Activated CD4-positive, alpha-beta memory T cell treated with anti-CD3 and anti-CD28 coated beads for 36 hours (primary cell): ENCODE measurements around the gene CIC. TPM values are rescaled to one million over a fixed set of nuclear protein-coding genes. Genes with fewer than 3 reads are reported as not detected.
"Not testable (repeated sequence)": the region's sequence is repeated elsewhere in the genome, so short reads cannot be mapped to it uniquely, and the experiment has no call there.

Experiments
- CTCF ChIA-PET: fragments of 350-600 bp; sonication (Branson Sonifier 250); formaldehyde crosslinking; loops from one replicate; lab custom pipeline; 2021; ENCODE audit warnings: antibody characterized with exemption, inconsistent platforms; lab: Charles Lee
- POLR2A ChIA-PET: fragments of 350-600 bp; sonication (Branson Sonifier 250); formaldehyde crosslinking; loops from one replicate; lab custom pipeline; 2021; ENCODE audit warnings: antibody characterized with exemption; lab: Charles Lee
- DNase-seq: peaks from one replicate; pipeline ENCODE4 v3.0.0-alpha.2; 2020
- H3K27ac Mint-ChIP-seq: one replicate; pipeline ENCODE4 v1.8.0; 2021; ENCODE audit warnings: mixed read lengths
- H3K27me3 Mint-ChIP-seq: one replicate; pipeline ENCODE4 v1.8.0; 2021; ENCODE audit warnings: mixed read lengths
- H3K36me3 Mint-ChIP-seq: one replicate; pipeline ENCODE4 v1.8.0; 2021; ENCODE audit warnings: mixed read lengths
- H3K4me1 Mint-ChIP-seq: one replicate; pipeline ENCODE4 v1.8.0; 2021; ENCODE audit warnings: low read depth, mixed read lengths
- H3K4me3 Mint-ChIP-seq: one replicate; pipeline ENCODE4 v1.8.0; 2021; ENCODE audit warnings: mild to moderate bottlenecking, mixed read lengths
- H3K9me3 Mint-ChIP-seq: one replicate; pipeline ENCODE4 v1.8.0; 2021; ENCODE audit warnings: mixed read lengths
- intact Hi-C: fragments of 100-400 bp; cut with micrococcal nuclease; formaldehyde crosslinking; loops from one replicate; pipeline ENCODE4 v1.15.1; 2023
- total RNA-seq, 2 experiments: library from RNA; stranded (reverse); gene quantifications; one replicate each; pipeline ENCODE4 v1.2.3, GENCODE V29; 2021

The CIC gene
- total RNA-seq, 2 experiments from 2014 or later, result 56.9 to 64.2 TPM

DNA sequence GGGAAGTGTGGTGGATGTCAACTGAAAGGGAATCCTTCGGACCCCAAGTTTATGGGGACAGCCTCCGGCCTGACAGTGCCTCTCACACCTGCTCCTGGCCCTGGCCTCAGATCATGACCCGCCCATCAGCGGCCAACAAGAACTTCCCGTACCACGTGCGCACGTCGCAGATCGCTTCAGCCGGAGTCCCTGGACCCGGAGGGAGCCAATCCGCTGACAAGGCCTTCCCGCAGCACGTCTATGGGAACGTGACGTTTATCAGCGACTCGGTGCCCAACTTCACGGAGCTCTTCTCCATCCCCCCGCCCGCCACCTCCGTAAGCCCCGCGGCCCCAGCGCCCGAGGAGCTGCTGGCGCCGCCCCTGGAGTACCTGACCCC, 54.4 kb downstream of the CIC start:
- ChIA-PET POLR2A (interaction anchor here (1.0 kb wide), 1 partner anchor 133 kb away, joined by 3 read pairs; no protein-coding TSS in a partner anchor), CTCF (interaction anchor here (0.8 to 1.5 kb wide), 2 partner anchors 191 to 289 kb away, joined by 3 read pairs; partner anchors contain the start of gene POU2F2)
- Mint-ChIP-seq H3K27ac (no peak overlapping the region), H3K9me3 (no peaks in the 10 kb centered on the region), H3K4me3 (no peak overlapping the region), H3K4me1 (peaks cover 19% of the 10 kb centered on the region), H3K36me3 (peaks cover 3% of the 10 kb centered on the region), H3K27me3 (peaks cover 13% of the 10 kb centered on the region)
- DNase-seq, result no peak
- intact Hi-C loops, result no loop called here

DNA sequence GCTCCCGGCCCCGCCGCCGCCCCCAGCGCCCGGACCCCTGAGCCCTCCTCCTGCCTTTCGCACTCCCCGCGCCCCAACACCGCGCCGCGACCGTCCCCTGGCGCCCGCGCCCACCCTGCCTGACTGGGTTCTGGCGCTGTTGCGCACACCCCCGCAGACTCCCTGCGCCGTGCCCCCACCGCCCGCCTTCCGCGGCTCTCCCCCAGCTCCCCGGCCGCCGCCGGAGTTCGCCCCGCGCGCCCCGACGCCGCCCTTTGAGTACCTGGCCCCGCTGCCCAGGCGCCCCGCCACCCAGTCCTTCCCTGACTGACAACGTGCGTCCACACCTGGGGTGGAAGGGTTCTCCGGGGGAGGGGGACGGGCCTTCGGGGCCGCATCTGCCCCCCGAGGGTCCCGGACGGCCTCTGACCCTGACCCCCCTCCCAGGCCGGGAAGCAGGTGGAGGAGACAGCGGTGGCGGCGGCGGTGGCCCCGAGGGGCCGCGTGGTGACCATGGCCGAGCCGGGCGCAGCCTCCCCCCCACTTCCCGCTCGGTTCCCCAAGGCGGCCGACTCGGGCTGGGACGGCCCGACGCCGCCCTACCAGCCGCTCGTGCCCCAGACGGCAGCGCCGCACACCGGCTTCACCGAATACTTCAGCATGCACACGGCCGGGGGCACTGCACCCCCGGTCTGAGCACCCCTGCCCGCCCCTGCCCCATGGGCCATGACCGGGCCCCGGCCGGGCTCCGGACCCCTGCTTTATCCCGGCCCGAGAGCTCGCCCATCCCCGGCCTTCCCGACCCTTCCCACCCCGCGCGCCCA, 55.0 kb downstream of the CIC start:
- peaks cover 3% of the 10 kb centered on the region for H3K36me3 Mint-ChIP-seq
- peaks cover 19% of the 10 kb centered on the region for H3K4me1 Mint-ChIP-seq
- peaks cover 13% of the 10 kb centered on the region for H3K27me3 Mint-ChIP-seq
- no peak overlapping the region for H3K27ac Mint-ChIP-seq
- intact Hi-C loops, result loop anchor here (2.0 kb wide), 1 partner anchor 63 kb away; no protein-coding TSS in a partner anchor
- ChIA-PET CTCF (interaction anchor here (0.8 to 1.5 kb wide), 2 partner anchors 192 to 289 kb away, joined by 3 read pairs; partner anchors contain the start of gene POU2F2), POLR2A (interaction anchor here (0.8 to 1.0 kb wide), 2 partner anchors 17 to 133 kb away, joined by 3 read pairs; no protein-coding TSS in a partner anchor)
- peak; percentile 44 for DNase-seq
- H3K9me3 Mint-ChIP-seq, result no peaks in the 10 kb centered on the region
- H3K4me3 Mint-ChIP-seq, result peak overlapping the region; percentile 79

GRCh38 chr19:42324655-42325307, 55.7 kb downstream of the CIC start:
- POLR2A ChIA-PET, result interaction anchor here (0.8 kb wide), 1 partner anchor 18 kb away, joined by 3 read pairs; no protein-coding TSS in a partner anchor
- Mint-ChIP-seq H3K4me1 (peaks cover 19% of the 10 kb centered on the region), H3K36me3 (peaks cover 3% of the 10 kb centered on the region), H3K27ac (peak overlapping the region; percentile 32), H3K27me3 (peaks cover 13% of the 10 kb centered on the region), H3K9me3 (no peaks in the 10 kb centered on the region), H3K4me3 (peak overlapping the region; percentile 79)
- CTCF ChIA-PET, result no interaction called here
- intact Hi-C loops, result loop anchor here (1.0 to 2.0 kb wide), 10 partner anchors 22 to 249 kb away; partner anchors contain the start of genes PAFAH1B3, POU2F2, PRR19 and ZNF526
- DNase-seq, result no peak

GRCh38 chr19:42325308-42325895, 56.4 kb downstream of the CIC start, which contains the start of gene MEGF8:
Gene MEGF8, plus strand, starts transcription at chr19:42325635. Its CDS starts 609 bp downstream, at chr19:42326244.
- CTCF ChIA-PET, result no interaction called here
- POLR2A ChIA-PET, result no interaction called here
- Mint-ChIP-seq H3K27me3 (peaks cover 13% of the 10 kb centered on the region), H3K9me3 (no peaks in the 10 kb centered on the region), H3K36me3 (peaks cover 3% of the 10 kb centered on the region), H3K4me1 (peaks cover 19% of the 10 kb centered on the region), H3K27ac (peak within 1 kb of the TSS; percentile 32), H3K4me3 (peak within 1 kb of the TSS; percentile 79)
- peak; percentile 99 for DNase-seq
- intact Hi-C loops, result loop anchor here (1.0 to 2.0 kb wide), 10 partner anchors 23 to 250 kb away; partner anchors contain the start of genes PAFAH1B3, POU2F2, PRR19 and ZNF526

- intact Hi-C loops, result loop anchor here (1.0 to 2.0 kb wide), 10 partner anchors 24 to 251 kb away; partner anchors contain the start of genes PAFAH1B3, POU2F2, PRR19 and ZNF526
- no peaks in the 10 kb centered on the region for H3K9me3 Mint-ChIP-seq
- H3K4me3 Mint-ChIP-seq, result peak overlapping the region; percentile 79
- peaks cover 13% of the 10 kb centered on the region for H3K27me3 Mint-ChIP-seq
- H3K4me1 Mint-ChIP-seq, result peaks cover 19% of the 10 kb centered on the region
- peaks cover 3% of the 10 kb centered on the region for H3K36me3 Mint-ChIP-seq
- ChIA-PET POLR2A (no interaction called here), CTCF (no interaction called here)
- H3K27ac Mint-ChIP-seq, result peak overlapping the region; percentile 32
- peak; percentile 35 for DNase-seq
Measured at GRCh38 chr19:42325896-42326771, 57.1 kb downstream of the CIC start.

DNA sequence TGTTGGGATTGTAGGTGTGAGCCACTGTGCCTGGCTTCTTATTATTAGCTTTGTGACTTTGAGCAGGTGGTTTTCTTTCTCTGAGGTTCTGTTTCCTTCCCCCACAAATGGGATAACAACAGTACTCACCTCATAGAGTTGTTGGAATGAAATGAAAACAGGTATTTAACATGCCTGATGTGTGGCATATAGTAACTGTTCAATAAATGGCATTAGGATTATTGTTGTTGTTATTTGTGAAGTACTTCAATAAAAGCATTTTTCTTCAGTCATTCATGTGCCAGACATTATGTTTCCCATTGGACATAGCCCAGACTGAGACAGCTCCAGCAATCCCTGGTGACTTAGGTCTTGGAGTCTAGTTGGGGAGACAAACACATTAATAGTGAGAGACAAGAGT, 57.9 kb downstream of the CIC start:
- Mint-ChIP-seq H3K27ac (no peak overlapping the region), H3K4me1 (peaks cover 19% of the 10 kb centered on the region), H3K9me3 (no peaks in the 10 kb centered on the region), H3K4me3 (no peak overlapping the region), H3K36me3 (peaks cover 3% of the 10 kb centered on the region), H3K27me3 (peaks cover 13% of the 10 kb centered on the region)
- DNase-seq, result no peak
- intact Hi-C loops, result no loop called here
- ChIA-PET POLR2A (no interaction called here), CTCF (no interaction called here)

GRCh38 chr19:42327381-42327780, 58.3 kb downstream of the CIC start:
- CTCF ChIA-PET, result interaction anchor here (0.8 kb wide), 1 partner anchor 123 kb away, joined by 3 read pairs; no protein-coding TSS in a partner anchor
- Mint-ChIP-seq H3K4me1 (peaks cover 19% of the 10 kb centered on the region), H3K27me3 (peaks cover 12% of the 10 kb centered on the region), H3K27ac (no peak overlapping the region), H3K36me3 (peaks cover 3% of the 10 kb centered on the region), H3K9me3 (no peaks in the 10 kb centered on the region), H3K4me3 (no peak overlapping the region)
- intact Hi-C loops, result no loop called here
- no peak for DNase-seq
- POLR2A ChIA-PET, result no interaction called here

- no peak for DNase-seq
- peaks cover 9% of the 10 kb centered on the region for H3K27me3 Mint-ChIP-seq
- ChIA-PET CTCF (interaction anchor here (0.8 kb wide), 1 partner anchor 122 kb away, joined by 3 read pairs; no protein-coding TSS in a partner anchor), POLR2A (no interaction called here)
- no peaks in the 10 kb centered on the region for H3K9me3 Mint-ChIP-seq
- H3K4me3 Mint-ChIP-seq, result no peak overlapping the region
- intact Hi-C loops, result no loop called here
- H3K36me3 Mint-ChIP-seq, result peaks cover 3% of the 10 kb centered on the region
- peaks cover 19% of the 10 kb centered on the region for H3K4me1 Mint-ChIP-seq
- H3K27ac Mint-ChIP-seq, result no peak overlapping the region
Measured at GRCh38 chr19:42328106-42328505, 59.1 kb downstream of the CIC start.

DNA sequence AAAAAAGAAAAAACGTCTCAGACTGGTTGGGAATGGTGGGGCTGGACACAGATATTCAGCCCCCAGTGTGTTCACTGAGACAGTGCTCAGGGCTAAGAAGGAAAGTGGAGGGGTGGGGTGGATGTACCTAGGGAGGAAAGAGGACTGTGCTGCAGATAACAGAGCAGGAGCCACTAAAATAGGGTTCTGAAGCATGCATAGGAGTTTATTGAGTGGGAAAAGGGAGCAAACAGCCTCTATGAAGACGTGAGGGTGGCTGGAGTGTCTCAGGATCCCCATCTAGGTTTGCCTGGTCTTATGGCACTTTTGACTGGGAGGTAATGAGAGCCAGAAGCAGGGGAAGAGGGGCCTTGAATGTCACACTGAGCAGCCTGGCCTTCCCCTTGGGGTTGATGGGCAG, 59.8 kb downstream of the CIC start:
- intact Hi-C loops, result no loop called here
- Mint-ChIP-seq H3K36me3 (peaks cover 3% of the 10 kb centered on the region), H3K4me3 (no peak overlapping the region), H3K27ac (no peak overlapping the region), H3K27me3 (peaks cover 5% of the 10 kb centered on the region), H3K9me3 (no peaks in the 10 kb centered on the region), H3K4me1 (peaks cover 15% of the 10 kb centered on the region)
- ChIA-PET POLR2A (no interaction called here), CTCF (no interaction called here)
- DNase-seq, result no peak

- no peaks in the 10 kb centered on the region for H3K9me3 Mint-ChIP-seq
- peaks cover 9% of the 10 kb centered on the region for H3K4me1 Mint-ChIP-seq
- H3K36me3 Mint-ChIP-seq, result no peaks in the 10 kb centered on the region
- H3K4me3 Mint-ChIP-seq, result no peak overlapping the region
- ChIA-PET CTCF (interaction anchor here (0.7 kb wide), 1 partner anchor 46 kb away, joined by 3 read pairs; no protein-coding TSS in a partner anchor), POLR2A (no interaction called here)
- intact Hi-C loops, result no loop called here
- H3K27me3 Mint-ChIP-seq, result no peaks in the 10 kb centered on the region
- DNase-seq, result no peak
- H3K27ac Mint-ChIP-seq, result no peak overlapping the region
Measured at GRCh38 chr19:42330241-42330711, 61.2 kb downstream of the CIC start.

GRCh38 chr19:42331333-42331732, 62.3 kb downstream of the CIC start:
- CTCF ChIA-PET, DNase-seq, H3K36me3 Mint-ChIP-seq, POLR2A ChIA-PET, H3K27ac Mint-ChIP-seq, H3K4me1 Mint-ChIP-seq, H3K27me3 Mint-ChIP-seq, H3K9me3 Mint-ChIP-seq, H3K4me3 Mint-ChIP-seq, intact Hi-C loops: not testable (repeated sequence)
